Measurements from ENCODE around the gene SPR.

- TF ChIP-seq ZNF274 (IDR thresholded peaks at IDR 0.05; ENCODE audit: low read depth, low read length) = no peak
- TF ChIP-seq SUZ12 (IDR thresholded peaks at IDR 0.05; ENCODE audit: extremely low read depth, insufficient read depth, insufficient read length) = no peak
These were observed 49.6 kb downstream of the SPR start for GRCh38 chr2:72936660-72937355.

All from NT2/D1 (cell line).